ENCODE measurements around the gene PLPP7. TPM values are rescaled to one million over a fixed set of nuclear protein-coding genes. Genes with fewer than 3 reads are reported as not detected.
"Not testable (repeated sequence)": the region's sequence is repeated elsewhere in the genome, so short reads cannot be mapped to it uniquely, and the experiment has no call there.

The PLPP7 gene
- total RNA-seq, 2 donors from 2014 or later, result not detected

DNA sequence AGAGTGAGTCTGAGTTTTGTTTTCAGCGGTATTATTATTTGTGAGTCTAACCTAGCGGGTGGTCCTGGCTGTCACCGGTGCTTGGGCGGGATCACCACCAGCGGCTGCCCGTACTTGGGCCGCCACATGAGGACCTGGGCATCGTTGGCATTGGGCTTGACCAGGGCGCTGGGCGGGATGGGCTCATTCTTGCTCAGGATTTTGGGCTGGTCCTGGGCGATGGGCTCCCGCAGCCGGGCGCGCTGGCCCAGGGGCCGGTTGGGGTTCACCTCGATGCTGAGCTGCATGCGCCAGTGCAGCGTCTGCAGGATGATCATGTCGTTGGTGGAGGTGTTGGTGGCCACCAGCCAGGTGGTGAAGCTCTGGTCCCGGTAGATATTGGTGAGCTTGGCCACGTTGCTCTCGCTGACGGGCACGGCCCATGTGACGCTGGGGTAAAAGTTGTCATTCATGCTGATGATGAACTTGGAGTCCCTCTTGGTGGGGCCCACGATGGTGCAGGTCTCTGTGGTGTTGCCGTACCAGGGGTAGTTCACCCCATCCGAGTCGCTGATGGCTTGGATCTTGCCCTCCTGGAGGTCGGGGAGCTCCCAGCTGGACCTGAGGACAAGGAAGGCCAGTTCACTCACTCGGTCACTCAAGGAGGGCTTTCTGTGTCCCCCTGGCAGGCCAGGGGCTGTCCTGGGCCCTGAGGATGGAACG, 28.6 kb upstream of the PLPP7 start:
- no peak overlapping the region for H3K4me3 Mint-ChIP-seq
- no peaks in the 10 kb centered on the region for H3K27me3 Mint-ChIP-seq
- no peak for ATAC-seq (replicated peaks)
- H3K27ac Mint-ChIP-seq, result peak overlapping the region; percentile 48
- no peaks in the 10 kb centered on the region for H3K9me3 Mint-ChIP-seq
- peaks cover 7% of the 10 kb centered on the region for H3K4me1 Mint-ChIP-seq
- peaks cover 71% of the 10 kb centered on the region for H3K36me3 Mint-ChIP-seq (ENCODE audit: low read depth)

GRCh38 chr9:131262327-131263032, 27.0 kb upstream of the PLPP7 start:
- Mint-ChIP-seq H3K4me1 (peaks cover 17% of the 10 kb centered on the region), H3K27ac (peak overlapping the region; percentile 32), H3K9me3 (no peaks in the 10 kb centered on the region), H3K4me3 (peak overlapping the region; percentile 94), H3K36me3 (ENCODE audit: low read depth) (peaks cover 77% of the 10 kb centered on the region), H3K27me3 (no peaks in the 10 kb centered on the region)
- ATAC-seq (replicated peaks), result no peak

DNA sequence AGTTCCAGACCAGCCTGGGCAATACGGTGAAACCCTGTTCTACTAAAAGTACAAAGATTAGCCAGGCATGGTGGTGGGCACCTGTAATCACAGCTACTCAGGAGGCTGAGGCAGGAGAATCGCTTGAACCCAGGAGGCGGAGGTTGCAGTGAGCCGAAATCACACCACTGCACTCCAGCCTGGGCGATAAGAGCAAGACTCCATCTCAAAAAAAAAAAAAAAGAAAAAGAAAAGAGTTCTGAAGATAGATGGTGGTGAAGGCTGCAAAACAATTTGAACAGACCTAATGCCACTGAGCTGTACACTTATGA, 26.5 kb upstream of the PLPP7 start:
- ATAC-seq (replicated peaks); H3K9me3 Mint-ChIP-seq; H3K27me3 Mint-ChIP-seq: not testable (repeated sequence)
- peaks cover 17% of the 10 kb centered on the region for H3K4me1 Mint-ChIP-seq
- H3K27ac Mint-ChIP-seq, result peak overlapping the region; percentile 32
- peaks cover 72% of the 10 kb centered on the region for H3K36me3 Mint-ChIP-seq (ENCODE audit: low read depth)
- peak overlapping the region; percentile 94 for H3K4me3 Mint-ChIP-seq

DNA sequence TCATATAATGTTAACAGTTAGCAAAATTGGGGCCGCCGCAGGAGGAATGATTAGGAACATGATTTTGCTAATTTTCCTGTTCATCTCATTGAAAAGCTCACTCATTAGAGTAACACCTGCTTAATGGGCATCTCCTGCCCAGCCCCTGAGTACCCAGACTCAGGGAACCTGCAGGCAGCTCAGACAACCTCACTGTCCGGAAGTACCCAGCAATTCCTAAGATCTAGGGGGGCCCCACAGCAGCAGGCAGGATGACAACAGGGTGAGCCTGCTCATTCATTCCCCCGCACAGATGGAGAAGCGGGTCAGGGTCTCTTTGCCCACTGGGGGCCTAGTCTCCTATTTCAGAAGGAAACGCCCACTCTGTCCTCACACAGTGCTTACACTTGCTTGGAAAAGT, 25.8 kb upstream of the PLPP7 start:
- Mint-ChIP-seq H3K36me3 (ENCODE audit: low read depth) (peaks cover 69% of the 10 kb centered on the region), H3K27ac (peak overlapping the region; percentile 83)

DNA sequence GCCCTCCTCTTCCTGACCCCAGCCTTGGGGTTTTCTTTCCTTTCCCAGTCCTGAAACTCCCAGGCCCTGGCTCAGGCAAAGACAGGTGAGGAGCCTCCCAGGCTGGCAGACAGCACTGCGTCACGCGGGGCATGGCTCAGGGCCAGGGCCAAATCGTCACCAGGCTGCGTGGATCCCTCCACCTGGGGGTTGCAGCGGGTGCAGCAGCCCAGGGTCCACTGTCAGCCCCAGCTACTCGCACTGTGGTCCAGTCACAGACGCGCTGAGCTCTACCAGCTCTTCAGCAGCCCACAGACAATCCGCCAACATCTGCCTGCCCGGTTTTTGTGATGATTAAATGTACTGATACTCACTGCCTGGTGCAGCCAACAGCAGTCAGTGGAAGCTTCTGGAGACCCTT, 25.3 kb upstream of the PLPP7 start:
- Mint-ChIP-seq H3K36me3 (ENCODE audit: low read depth) (peaks cover 69% of the 10 kb centered on the region), H3K9me3 (no peaks in the 10 kb centered on the region), H3K27me3 (no peaks in the 10 kb centered on the region), H3K4me1 (peaks cover 17% of the 10 kb centered on the region), H3K27ac (peak overlapping the region; percentile 83), H3K4me3 (peak overlapping the region; percentile 94)
- ATAC-seq (replicated peaks), result no peak

More for the DNA sequence above, 25.8 kb upstream of the PLPP7 start:
- Mint-ChIP-seq H3K4me3 (peak overlapping the region; percentile 94), H3K4me1 (peaks cover 17% of the 10 kb centered on the region), H3K9me3 (no peaks in the 10 kb centered on the region), H3K27me3 (no peaks in the 10 kb centered on the region)
- ATAC-seq (replicated peaks), result no peak

DNA sequence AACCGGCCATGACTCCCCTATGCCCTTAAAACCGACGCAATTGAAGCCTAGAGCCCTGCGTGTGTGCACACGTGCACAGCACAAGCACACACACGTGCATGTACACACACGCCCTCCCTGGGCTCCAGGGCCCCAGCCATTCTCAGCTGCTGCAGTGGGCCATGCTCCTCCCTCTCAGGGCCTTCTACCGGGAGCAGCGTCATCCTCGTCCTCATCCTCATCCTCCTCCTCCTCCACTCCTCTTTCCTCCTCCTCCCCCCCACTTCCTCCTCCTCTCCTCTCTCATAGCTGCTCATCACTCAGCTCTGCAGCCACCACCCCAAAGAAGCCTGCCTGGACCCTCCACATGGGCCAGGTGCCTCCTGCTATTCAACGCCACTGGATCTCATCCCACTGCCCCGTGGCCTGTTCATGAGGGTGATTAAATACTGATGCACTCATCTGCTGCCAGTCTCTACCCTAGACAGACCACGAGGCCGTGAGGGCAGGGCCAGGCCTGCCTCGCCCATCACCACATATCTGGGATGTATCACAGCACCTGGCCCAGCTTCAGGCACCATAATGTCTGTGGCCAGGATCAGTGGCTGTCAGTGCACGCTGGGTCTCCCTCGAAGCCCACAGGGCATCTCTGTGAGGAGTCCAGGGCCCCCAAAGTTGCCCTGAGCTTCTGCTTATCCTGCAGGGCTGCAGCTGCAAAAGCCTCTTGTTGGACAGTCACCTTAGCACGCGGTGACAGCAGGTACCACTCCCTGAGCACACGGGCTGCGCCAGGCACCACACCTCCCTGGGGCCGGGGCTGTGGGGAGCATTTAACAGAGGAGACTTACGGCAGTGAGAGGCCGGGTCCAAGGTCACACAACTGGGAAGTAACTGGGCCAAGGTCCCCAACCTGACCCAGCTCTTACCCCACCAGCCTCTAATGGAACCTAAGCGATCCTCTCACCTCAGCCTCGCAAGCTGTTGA, 23.0 kb upstream of the PLPP7 start:
- Mint-ChIP-seq H3K9me3 (no peaks in the 10 kb centered on the region), H3K4me3 (peak overlapping the region; percentile 94), H3K27me3 (no peaks in the 10 kb centered on the region), H3K4me1 (peaks cover 31% of the 10 kb centered on the region), H3K36me3 (ENCODE audit: low read depth) (peaks cover 62% of the 10 kb centered on the region), H3K27ac (peak overlapping the region; percentile 94)
- peak; percentile 41 for ATAC-seq (replicated peaks)

DNA sequence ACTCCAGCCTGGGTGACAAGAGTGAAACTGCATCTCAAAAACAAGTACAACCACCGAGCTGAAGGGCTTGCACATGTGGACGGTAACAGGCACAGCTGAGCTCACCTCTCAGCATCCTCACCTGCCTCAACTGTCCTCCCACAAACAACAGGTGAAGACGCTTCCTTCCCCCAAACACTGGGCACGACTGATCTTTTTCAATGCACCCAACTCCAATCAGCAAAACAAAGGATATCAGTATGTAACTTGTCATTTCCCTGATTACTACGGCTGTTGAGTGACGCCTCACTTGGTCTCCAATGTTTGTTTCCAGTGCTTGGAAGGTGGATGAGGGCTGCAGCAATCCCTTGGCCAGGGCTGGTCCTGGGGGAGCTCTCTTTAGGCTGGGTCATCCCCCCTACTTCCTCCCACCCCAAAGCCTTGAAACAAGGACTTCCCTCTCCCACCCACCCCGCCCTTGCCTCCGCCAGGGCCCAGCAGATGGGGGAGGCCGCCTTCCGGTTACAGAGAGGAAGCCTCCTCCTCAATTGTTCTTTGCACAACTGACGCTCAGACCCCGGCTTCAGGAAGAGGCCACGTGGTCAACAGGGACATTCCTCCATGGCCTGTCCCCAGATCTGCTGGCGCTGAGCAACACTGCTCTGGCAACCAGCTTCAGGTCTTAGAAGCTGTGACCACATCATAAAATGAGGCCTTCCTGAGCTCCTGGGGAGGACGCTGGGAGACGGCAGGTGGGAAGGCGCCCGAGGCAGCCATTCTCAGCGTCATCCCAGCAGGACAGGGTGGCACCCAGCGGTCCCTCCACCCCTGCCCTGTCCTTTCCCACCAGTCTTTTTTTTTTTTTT, 19.1 kb upstream of the PLPP7 start:
- H3K27ac Mint-ChIP-seq, result peak overlapping the region; percentile 93
- H3K4me1 Mint-ChIP-seq, result peaks cover 30% of the 10 kb centered on the region
- H3K27me3 Mint-ChIP-seq, result no peaks in the 10 kb centered on the region
- peak; percentile 43 for ATAC-seq (replicated peaks)
- peak overlapping the region; percentile 94 for H3K4me3 Mint-ChIP-seq
- no peaks in the 10 kb centered on the region for H3K9me3 Mint-ChIP-seq
- peaks cover 62% of the 10 kb centered on the region for H3K36me3 Mint-ChIP-seq (ENCODE audit: low read depth)

DNA sequence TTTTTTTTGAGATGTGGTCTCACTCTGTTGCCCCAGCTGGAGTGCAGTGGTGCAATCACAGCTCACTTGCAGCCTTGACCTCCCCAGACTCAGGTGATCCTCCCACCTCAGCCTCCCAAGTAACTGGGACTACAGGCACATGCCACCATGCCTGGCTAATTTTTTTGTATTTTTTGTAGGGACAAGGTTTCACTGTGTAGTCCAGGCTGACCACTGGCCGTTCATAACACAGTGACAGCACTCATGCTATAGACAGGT, 18.6 kb upstream of the PLPP7 start:
- H3K27ac Mint-ChIP-seq, result peak overlapping the region; percentile 93
- peak overlapping the region; percentile 94 for H3K4me3 Mint-ChIP-seq
- H3K4me1 Mint-ChIP-seq, result peaks cover 29% of the 10 kb centered on the region
- not testable (repeated sequence) for ATAC-seq (replicated peaks); H3K27me3 Mint-ChIP-seq; H3K9me3 Mint-ChIP-seq
- H3K36me3 Mint-ChIP-seq (ENCODE audit: low read depth), result peaks cover 67% of the 10 kb centered on the region

- Mint-ChIP-seq H3K27ac (peak overlapping the region; percentile 93), H3K4me1 (peaks cover 23% of the 10 kb centered on the region), H3K9me3 (no peaks in the 10 kb centered on the region), H3K4me3 (peak overlapping the region; percentile 94), H3K27me3 (no peaks in the 10 kb centered on the region), H3K36me3 (ENCODE audit: low read depth) (peaks cover 67% of the 10 kb centered on the region)
- ATAC-seq (replicated peaks), result no peak
Observed at GRCh38 chr9:131271506-131271931, 18.0 kb upstream of the PLPP7 start.

GRCh38 chr9:131272212-131272611, 17.3 kb upstream of the PLPP7 start:
- ATAC-seq (replicated peaks), result no peak
- Mint-ChIP-seq H3K4me1 (peaks cover 20% of the 10 kb centered on the region), H3K36me3 (ENCODE audit: low read depth) (peaks cover 65% of the 10 kb centered on the region), H3K4me3 (peak overlapping the region; percentile 94), H3K27me3 (no peaks in the 10 kb centered on the region), H3K27ac (peak overlapping the region; percentile 93), H3K9me3 (no peaks in the 10 kb centered on the region)

DNA sequence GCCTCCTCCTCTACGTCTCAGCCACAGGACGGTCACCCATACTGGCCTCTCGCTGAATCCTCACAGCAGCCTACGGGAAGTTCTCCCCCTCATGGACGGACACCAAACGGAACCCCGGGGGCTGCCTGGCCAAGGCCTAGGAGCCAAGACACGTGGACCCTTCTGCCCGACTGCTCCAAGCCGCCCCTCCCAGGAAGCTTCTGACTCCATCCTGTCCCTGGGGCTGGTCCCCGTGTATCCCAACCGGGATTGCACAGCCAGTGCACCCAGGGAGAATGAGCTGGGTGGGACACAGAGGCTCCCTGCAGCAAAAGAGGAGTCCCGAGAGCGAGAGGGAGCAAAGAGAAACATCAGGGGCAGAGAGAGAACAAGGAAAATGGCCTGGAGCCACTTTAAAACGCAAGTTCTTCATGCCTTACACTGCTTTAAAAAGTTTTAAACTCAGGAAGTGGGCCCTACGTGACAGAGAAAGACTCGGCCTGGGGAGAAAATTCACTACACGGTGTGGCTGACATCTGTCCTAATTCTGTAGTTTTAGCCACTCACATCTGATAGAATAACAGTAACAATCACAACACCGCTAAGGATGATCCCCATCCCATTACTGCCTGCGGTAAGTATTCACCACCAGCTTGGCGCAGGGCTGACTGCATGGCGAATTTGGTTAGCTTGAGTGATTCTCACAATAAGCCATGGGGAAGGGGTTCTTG, 16.2 kb upstream of the PLPP7 start:
- ATAC-seq (replicated peaks), result no peak
- Mint-ChIP-seq H3K4me1 (peaks cover 20% of the 10 kb centered on the region), H3K4me3 (peak overlapping the region; percentile 94), H3K9me3 (no peaks in the 10 kb centered on the region), H3K36me3 (ENCODE audit: low read depth) (peaks cover 65% of the 10 kb centered on the region), H3K27ac (peak overlapping the region; percentile 93), H3K27me3 (no peaks in the 10 kb centered on the region)

- Mint-ChIP-seq H3K36me3 (ENCODE audit: low read depth) (peaks cover 65% of the 10 kb centered on the region), H3K9me3 (no peaks in the 10 kb centered on the region), H3K27ac (peak overlapping the region; percentile 93), H3K27me3 (no peaks in the 10 kb centered on the region), H3K4me3 (peak overlapping the region; percentile 94), H3K4me1 (peaks cover 20% of the 10 kb centered on the region)
- peak; percentile 3 for ATAC-seq (replicated peaks)
Observed at GRCh38 chr9:131273856-131274673, 15.5 kb upstream of the PLPP7 start.
